Smooth muscle cell (in vitro differentiated cells): Measurements from ENCODE around the gene SPATS2. TPM values are rescaled to one million over a fixed set of nuclear protein-coding genes. Genes with fewer than 3 reads are reported as not detected.

ENCODE experiments used
- DNase-seq: peaks from one replicate; lab custom pipeline; 2025; ENCODE audit not compliant: unreplicated experiment; lab: John Stamatoyannopoulos, UW
- H2AFZ ChIP-seq: fragments of 200-600 bp; sonication (generic); 2 replicates; pipeline ENCODE4 v1.6.0; 2016; ENCODE audit warnings: antibody characterized with exemption, low read depth, mild to moderate bottlenecking
- H3F3A ChIP-seq: fragments of 200-600 bp; sonication (generic); 2 replicates; pipeline ENCODE4 v1.6.0; 2017; ENCODE audit warnings: antibody characterized with exemption, low read depth
- H3K27ac ChIP-seq: fragments of 200-600 bp; sonication (generic); 2 replicates; pipeline ENCODE4 v1.5.1; 2016; ENCODE audit warnings: low read depth, mild to moderate bottlenecking
- H3K27me3 ChIP-seq: fragments of 200-600 bp; sonication (generic); 2 replicates; pipeline ENCODE4 v1.6.1; 2016; ENCODE audit warnings: low read depth, mild to moderate bottlenecking
- H3K36me3 ChIP-seq: fragments of 200-600 bp; sonication (generic); 2 replicates; pipeline ENCODE4 v1.5.1; 2016; ENCODE audit warnings: low read depth
- H3K4me1 ChIP-seq: fragments of 200-600 bp; sonication (generic); 2 replicates; pipeline ENCODE4 v1.5.1; 2016; ENCODE audit warnings: low read depth
- H3K4me2 ChIP-seq: fragments of 200-600 bp; sonication (generic); 2 replicates; pipeline ENCODE4 v1.6.0; 2016; ENCODE audit warnings: mild to moderate bottlenecking
- H3K4me3 ChIP-seq: fragments of 200-600 bp; sonication (generic); 2 replicates; pipeline ENCODE4 v1.5.1; 2016; ENCODE audit warnings: mild to moderate bottlenecking
- H3K79me2 ChIP-seq: fragments of 200-600 bp; sonication (generic); 2 replicates; pipeline ENCODE4 v1.6.0; 2016; ENCODE audit warnings: low read depth, mild to moderate bottlenecking
- H3K9ac ChIP-seq: fragments of 200-600 bp; sonication (generic); 2 replicates; pipeline ENCODE4 v1.6.0; 2016; ENCODE audit warnings: low read depth
- H3K9me3 ChIP-seq: fragments of 200-600 bp; sonication (generic); replicated peaks from 2 replicates; pipeline ENCODE4 v1.5.1; 2016; ENCODE audit warnings: low read depth
- H4K20me1 ChIP-seq: fragments of 200-600 bp; sonication (generic); 2 replicates; pipeline ENCODE4 v1.6.0; 2016; ENCODE audit warnings: low read depth
- CTCF ChIP-seq: fragments of 200-600 bp; sonication (generic); IDR thresholded peaks from 2 replicates; pipeline ENCODE4 v1.5.1; 2017; ENCODE audit warnings: borderline replicate concordance, mild to moderate bottlenecking, antibody characterized with exemption; ENCODE audit not compliant: insufficient read depth, poor library complexity, severe bottlenecking
- WGBS: methylation state at CpG from one replicate; pipeline ENCODE4 v1.1.7; 2016; ENCODE audit warnings: low lambda C conversion rate; 5-methylcytosine and 5-hydroxymethylcytosine counted together
- polyA plus RNA-seq: library from polyadenylated mRNA; unstranded; fragments of >200 nt; fragmentation: Nextera tagmentation; extraction: Ambion mirVana; gene quantifications from 2 replicates; pipeline ENCODE4 v1.2.1, GENCODE V29; 2016
- total RNA-seq: library from RNA; depleted of rRNA; stranded (reverse); fragments of >200 nt; gene quantifications from 2 replicates; pipeline ENCODE4 v1.2.3, GENCODE V29; 2014

SPATS2 gene
- total and polyA plus RNA-seq, 2 experiments from 2014 or later, result 33.6 to 35.6 TPM

- Histone ChIP-seq H3K79me2 (peaks cover 55% of the 10 kb centered on the region), H3K4me3 (no peak overlapping the region)
- 97% methylated on average over 1 of the region's 1 CpG for WGBS
These were observed 29.7 kb downstream of the SPATS2 start for GRCh38 chr12:49397000-49397399.

DNA sequence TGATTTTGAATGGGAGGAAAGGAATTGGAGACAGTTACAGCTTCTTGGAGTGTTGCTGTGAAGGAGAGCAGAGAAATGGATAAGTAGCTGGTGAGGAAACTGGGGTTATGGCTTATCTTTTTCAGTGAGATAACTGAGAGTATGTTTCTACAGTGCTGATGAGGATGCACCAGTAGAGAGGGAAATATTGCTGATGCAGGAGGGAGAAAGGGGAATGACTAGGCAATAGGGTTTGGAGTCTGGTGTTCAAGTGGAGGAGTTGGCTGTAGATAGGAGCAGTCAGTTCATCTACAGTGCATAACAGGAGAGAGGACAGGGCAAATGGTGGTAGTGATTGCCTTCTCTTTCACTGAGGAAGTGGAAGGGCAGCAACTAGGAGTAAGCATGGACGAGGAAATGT lies 33.0 kb downstream of the SPATS2 start:
- H3K79me2 ChIP-seq, result peaks cover 52% of the 10 kb centered on the region
- WGBS, result 82% methylated on average over 1 of the region's 1 CpG
- H3K4me3 ChIP-seq, result no peak overlapping the region
- H3K36me3 ChIP-seq, result no peaks in the 10 kb centered on the region
- TF ChIP-seq CTCF, result no peak
- H2AFZ ChIP-seq, result no peak overlapping the region
- no peak overlapping the region for H3K4me2 ChIP-seq
- H3K9ac ChIP-seq, result no peak overlapping the region
- no peaks in the 10 kb centered on the region for H3K9me3 ChIP-seq
- no peaks in the 10 kb centered on the region for H3K4me1 ChIP-seq
- H3K27me3 ChIP-seq, result no peaks in the 10 kb centered on the region
- no peak for DNase-seq
- H4K20me1 ChIP-seq, result peaks cover 98% of the 10 kb centered on the region
- H3F3A ChIP-seq, result no peaks in the 10 kb centered on the region
- no peak overlapping the region for H3K27ac ChIP-seq

More at GRCh38 chr12:49397000-49397399, 29.7 kb downstream of the SPATS2 start:
- Histone ChIP-seq H4K20me1 (peaks cover 91% of the 10 kb centered on the region), H3K4me2 (no peak overlapping the region), H3K9ac (no peak overlapping the region), H3K36me3 (no peaks in the 10 kb centered on the region), H2AFZ (no peak overlapping the region), H3K4me1 (no peaks in the 10 kb centered on the region), H3K27ac (no peak overlapping the region), H3F3A (no peaks in the 10 kb centered on the region), H3K9me3 (no peaks in the 10 kb centered on the region), H3K27me3 (no peaks in the 10 kb centered on the region)
- no peak for DNase-seq
- no peak for TF ChIP-seq CTCF

DNA sequence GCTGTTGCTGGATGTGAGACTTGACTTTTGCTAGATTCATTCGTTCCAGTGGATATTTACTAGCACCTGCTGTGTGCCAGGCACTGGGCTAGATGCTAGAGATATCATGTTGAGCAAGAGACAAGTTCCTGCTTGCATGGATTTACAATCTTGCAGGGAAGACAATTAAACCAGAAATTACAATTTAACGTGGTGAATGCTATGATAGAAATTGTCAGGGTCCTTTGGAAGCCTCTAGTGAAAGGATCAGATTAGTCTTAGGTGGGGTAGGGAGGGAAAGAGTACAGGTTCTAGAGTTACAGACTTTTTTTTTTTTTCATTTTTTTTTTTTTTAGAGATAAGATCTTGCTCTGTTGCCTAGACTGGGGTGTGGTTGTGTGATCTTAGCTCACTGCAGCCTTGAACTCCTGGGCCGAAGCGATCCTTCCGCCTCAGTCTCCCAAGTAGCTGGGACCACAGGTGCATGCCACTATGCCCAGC lies 36.7 kb downstream of the SPATS2 start:
- Histone ChIP-seq H3K4me3 (no peak overlapping the region), H3K4me1 (no peaks in the 10 kb centered on the region), H3K36me3 (no peaks in the 10 kb centered on the region), H3K27ac (no peak overlapping the region), H3K4me2 (no peak overlapping the region), H2AFZ (no peak overlapping the region), H3K9me3 (no peaks in the 10 kb centered on the region), H3K27me3 (no peaks in the 10 kb centered on the region), H4K20me1 (peaks cover 90% of the 10 kb centered on the region), H3K79me2 (peaks cover 57% of the 10 kb centered on the region), H3F3A (no peaks in the 10 kb centered on the region), H3K9ac (no peak overlapping the region)
- no peak for TF ChIP-seq CTCF
- 76% methylated on average over 5 of the region's 5 CpGs for WGBS
- no peak for DNase-seq

DNA sequence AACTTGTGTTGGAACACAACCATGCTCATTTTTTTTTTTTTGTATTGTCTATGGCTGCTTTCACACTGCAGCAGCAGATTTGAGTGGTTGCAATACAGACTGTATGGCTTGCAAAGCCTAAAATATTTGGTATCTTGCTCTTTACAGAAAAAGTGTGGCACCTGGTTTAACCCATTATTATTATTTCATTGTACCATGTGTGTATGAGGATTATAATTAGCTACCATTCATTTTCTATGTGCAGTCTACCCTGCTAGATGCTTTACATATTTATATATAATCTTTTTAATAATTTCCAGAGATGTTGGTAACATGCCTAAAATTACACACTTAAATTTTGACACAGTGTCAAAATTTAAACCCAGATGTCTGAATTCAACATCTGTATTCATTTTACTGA lies 37.7 kb downstream of the SPATS2 start:
- Histone ChIP-seq H3K4me3 (no peak overlapping the region), H2AFZ (no peak overlapping the region), H3K27me3 (no peaks in the 10 kb centered on the region), H3F3A (no peaks in the 10 kb centered on the region), H3K4me1 (no peaks in the 10 kb centered on the region), H3K27ac (no peak overlapping the region), H4K20me1 (peaks cover 90% of the 10 kb centered on the region), H3K36me3 (no peaks in the 10 kb centered on the region), H3K4me2 (no peak overlapping the region), H3K79me2 (peaks cover 53% of the 10 kb centered on the region), H3K9ac (no peak overlapping the region), H3K9me3 (no peaks in the 10 kb centered on the region)
- DNase-seq, result no peak
- TF ChIP-seq CTCF, result no peak
